Measurements from ENCODE around the gene CC2D1A. TPM values are rescaled to one million over a fixed set of nuclear protein-coding genes. Genes with fewer than 3 reads are reported as not detected.
A peak's percentile ranks its signal among the peaks of the same experiment; 100 is the strongest.
"Not testable (repeated sequence)": the region's sequence is repeated elsewhere in the genome, so short reads cannot be mapped to it uniquely, and the experiment has no call there.

Gene CC2D1A
- total RNA-seq, 2 donors from 2014 or later, result 29.5 to 38.7 TPM

- H3K27me3 ChIP-seq (replicated peaks; ENCODE audit: insufficient read depth), result no peaks in the 10 kb centered on the region
- H3K9me3 ChIP-seq, result no peaks in the 10 kb centered on the region
- H3K36me3 ChIP-seq, result peaks cover 28% of the 10 kb centered on the region
- ATAC-seq (ENCODE audit: insufficient number of reproducible peaks, low FRiP score, low read depth) (no peak), DNase-seq (ENCODE audit: low spot score) (no peak)
- H3K4me1 ChIP-seq (ENCODE audit: control insufficient read depth in 1 of 2, low read depth in 2 of 2), result no peaks in the 10 kb centered on the region
- H3K4me3 ChIP-seq, result no peak overlapping the region
- H3K27ac ChIP-seq, result no peak overlapping the region
- TF ChIP-seq CTCF (IDR thresholded peaks at IDR 0.05), result no peak
Observed at GRCh38 chr19:13972368-13973155, 66.6 kb downstream of the CC2D1A start.

- ATAC-seq (ENCODE audit: insufficient number of reproducible peaks, low FRiP score, low read depth), result not testable (repeated sequence)
- peaks cover 22% of the 10 kb centered on the region for H3K36me3 ChIP-seq
Observed at GRCh38 chr19:13973479-13973878, 67.5 kb downstream of the CC2D1A start.

GRCh38 chr19:13974073-13974472 lies 68.1 kb downstream of the CC2D1A start:
- no peaks in the 10 kb centered on the region for H3K27me3 ChIP-seq (replicated peaks; ENCODE audit: insufficient read depth)
- no peak overlapping the region for H3K4me3 ChIP-seq
- no peak for DNase-seq (ENCODE audit: low spot score)
- ATAC-seq (ENCODE audit: insufficient number of reproducible peaks, low FRiP score, low read depth), result no peak
- H3K9me3 ChIP-seq, result no peaks in the 10 kb centered on the region
- peaks cover 16% of the 10 kb centered on the region for H3K36me3 ChIP-seq
- no peak overlapping the region for H3K27ac ChIP-seq
- H3K4me1 ChIP-seq (ENCODE audit: control insufficient read depth in 1 of 2, low read depth in 2 of 2), result peaks cover 7 to 9% of the 10 kb centered on the region in 2 donors
- TF ChIP-seq CTCF (IDR thresholded peaks at IDR 0.05), result no peak

More at GRCh38 chr19:13973479-13973878, 67.5 kb downstream of the CC2D1A start:
- H3K9me3 ChIP-seq; H3K27ac ChIP-seq; H3K4me3 ChIP-seq; H3K4me1 ChIP-seq (ENCODE audit: control insufficient read depth in 1 of 2, low read depth in 2 of 2); DNase-seq (ENCODE audit: low spot score); H3K27me3 ChIP-seq (replicated peaks; ENCODE audit: insufficient read depth): not testable (repeated sequence)

GRCh38 chr19:13975870-13976269 lies 69.9 kb downstream of the CC2D1A start:
- Histone ChIP-seq H3K27me3 (replicated peaks; ENCODE audit: insufficient read depth) (no peaks in the 10 kb centered on the region), H3K9me3 (no peaks in the 10 kb centered on the region), H3K27ac (peak overlapping the region in 1 of 2 donors; percentile 11), H3K4me3 (no peak overlapping the region), H3K36me3 (peaks cover 7% of the 10 kb centered on the region), H3K4me1 (ENCODE audit: control insufficient read depth in 1 of 2, low read depth in 2 of 2) (peaks cover 13 to 19% of the 10 kb centered on the region in 2 donors)
- no peak for TF ChIP-seq CTCF (IDR thresholded peaks at IDR 0.05)
- DNase-seq (ENCODE audit: low spot score) (no peak), ATAC-seq (ENCODE audit: insufficient number of reproducible peaks, low FRiP score, low read depth) (no peak)

GRCh38 chr19:13976446-13976845 lies 70.4 kb downstream of the CC2D1A start:
- Histone ChIP-seq H3K36me3 (peaks cover 7% of the 10 kb centered on the region), H3K4me1 (ENCODE audit: control insufficient read depth in 1 of 2, low read depth in 2 of 2) (peaks cover 13 to 19% of the 10 kb centered on the region in 2 donors), H3K27ac (peak overlapping the region in 1 of 2 donors; percentile 11), H3K4me3 (no peak overlapping the region), H3K9me3 (no peaks in the 10 kb centered on the region), H3K27me3 (replicated peaks; ENCODE audit: insufficient read depth) (no peaks in the 10 kb centered on the region)
- no peak for DNase-seq (ENCODE audit: low spot score)
- TF ChIP-seq CTCF (IDR thresholded peaks at IDR 0.05), result no peak
- no peak for ATAC-seq (ENCODE audit: insufficient number of reproducible peaks, low FRiP score, low read depth)

All from thoracic aorta (tissue), 2 donors.